Sciatic nerve (tissue), 1 donor: ENCODE measurements around the gene TSC22D4. TPM values are rescaled to one million over a fixed set of nuclear protein-coding genes. Genes with fewer than 3 reads are reported as not detected.

Experiments used
- total RNA-seq: library from RNA; stranded (reverse); fragmentation: NEBNext Ultra II Directional; extraction: Animal tissue kit (Norgen Biotek cat#: 25700); gene quantifications from one replicate; pipeline ENCODE4 v1.2.1, GENCODE V29; 2021
- donor health status: DM: no; HTN: no; CAD: no.

TSC22D4 gene
- total RNA-seq, 1 donor from 2014 or later, result 148 TPM

Other genes starting within 250 kb of the TSC22D4 start
- gene SPDYE3, start 171.5 kb downstream of the TSC22D4 start, total RNA-seq, result not detected
- gene PILRB, start 121.1 kb downstream of the TSC22D4 start, total RNA-seq, result 46.3 TPM
- gene PILRA, start 105.7 kb downstream of the TSC22D4 start, total RNA-seq, result 14.6 TPM
- gene ZCWPW1, start 50.5 kb downstream of the TSC22D4 start, total RNA-seq, result 8.0 TPM
- 37.0 TPM for gene MEPCE, start 49.4 kb downstream of the TSC22D4 start, total RNA-seq
- 25.3 TPM for gene PPP1R35, start 42.7 kb downstream of the TSC22D4 start, total RNA-seq
- gene SPACDR, start 15.0 kb downstream of the TSC22D4 start, total RNA-seq, result 3.6 TPM
- 9.1 TPM for gene NYAP1, start 4.7 kb upstream of the TSC22D4 start, total RNA-seq
- gene AGFG2, start 60.0 kb upstream of the TSC22D4 start, total RNA-seq, result 30.6 TPM
- 13.6 TPM for gene SAP25, start 94.7 kb upstream of the TSC22D4 start, total RNA-seq
- 75.7 TPM for gene LRCH4, start 106.9 kb upstream of the TSC22D4 start, total RNA-seq
- 1.2 TPM for gene FBXO24, start 107.1 kb upstream of the TSC22D4 start, total RNA-seq
- 138 TPM for gene PCOLCE, start 123.1 kb upstream of the TSC22D4 start, total RNA-seq
- gene MOSPD3, start 133.3 kb upstream of the TSC22D4 start, total RNA-seq, result 23.0 TPM
- 1.2 TPM for gene TFR2, start 162.3 kb upstream of the TSC22D4 start, total RNA-seq
- gene ACTL6B, start 177.2 kb upstream of the TSC22D4 start, total RNA-seq, result not detected
- 179 TPM for gene GNB2, start 194.5 kb upstream of the TSC22D4 start, total RNA-seq
- gene GIGYF1, start 215.0 kb upstream of the TSC22D4 start, total RNA-seq, result 58.8 TPM
- gene POP7, start 226.9 kb upstream of the TSC22D4 start, total RNA-seq, result 16.6 TPM
- gene EPO, start 241.3 kb upstream of the TSC22D4 start, total RNA-seq, result not detected